Measurements from ENCODE around the gene GPR139. TPM values are rescaled to one million over a fixed set of nuclear protein-coding genes. Genes with fewer than 3 reads are reported as not detected.

GPR139 gene
- total RNA-seq, 3 donors from 2014 or later, result not detected

GRCh38 chr16:20089246-20089965, 15.7 kb upstream of the GPR139 start:
- no peak for DNase-seq
- ATAC-seq, result no peak
- intact Hi-C loops (cut with DNase I, micrococcal nuclease), result no loop called here
- H3K36me3 ChIP-seq (ENCODE audit: low read depth), result no peaks in the 10 kb centered on the region
- H3K9me3 ChIP-seq, result no peaks in the 10 kb centered on the region
- no peak overlapping the region for H3K4me3 ChIP-seq
- no peak for TF ChIP-seq CTCF (IDR thresholded peaks at IDR 0.05)
- no peaks in the 10 kb centered on the region for H3K4me1 ChIP-seq (ENCODE audit: low read depth)

GRCh38 chr16:20084624-20085226, 11.0 kb upstream of the GPR139 start:
- Histone ChIP-seq H3K36me3 (ENCODE audit: low read depth) (no peaks in the 10 kb centered on the region), H3K9me3 (no peaks in the 10 kb centered on the region), H3K4me3 (no peak overlapping the region), H3K4me1 (ENCODE audit: low read depth) (no peaks in the 10 kb centered on the region)
- no peak for TF ChIP-seq CTCF (IDR thresholded peaks at IDR 0.05)
- DNase-seq, result no peak
- ATAC-seq, result no peak
- intact Hi-C loops (cut with DNase I, micrococcal nuclease), result no loop called here

DNA sequence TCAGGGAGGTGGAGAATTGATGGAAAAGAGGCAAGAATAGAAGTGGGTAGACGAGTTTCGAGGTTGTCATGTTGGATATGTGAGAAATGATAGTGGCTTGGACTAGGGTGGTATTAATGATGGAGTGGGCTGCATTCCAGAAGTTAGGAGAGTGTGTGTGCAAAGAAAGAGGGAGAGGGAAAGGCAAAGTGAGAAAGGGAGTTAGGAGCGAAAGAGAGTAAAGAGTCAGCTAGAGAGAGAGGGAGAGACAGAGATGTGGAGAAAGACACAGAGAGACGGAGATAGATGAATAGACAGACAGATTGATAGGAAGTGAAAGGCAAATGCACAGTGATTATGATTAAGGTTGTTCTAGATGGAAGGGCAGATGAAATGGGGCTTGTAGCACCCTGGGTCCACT, 5.4 kb upstream of the GPR139 start:
- DNase-seq, result no peak

GRCh38 chr16:20075243-20075642, 1.6 kb upstream of the GPR139 start:
- H3K9me3 ChIP-seq, result no peaks in the 10 kb centered on the region
- TF ChIP-seq CTCF (IDR thresholded peaks at IDR 0.05), result no peak
- no peak for DNase-seq
- no peaks in the 10 kb centered on the region for H3K4me1 ChIP-seq (ENCODE audit: low read depth)
- H3K36me3 ChIP-seq (ENCODE audit: low read depth), result no peaks in the 10 kb centered on the region
- H3K4me3 ChIP-seq, result no peak overlapping the region
- ATAC-seq, result no peak
- intact Hi-C loops (cut with DNase I, micrococcal nuclease), result no loop called here

More for the DNA sequence above, 5.4 kb upstream of the GPR139 start:
- intact Hi-C loops (cut with DNase I, micrococcal nuclease), result no loop called here
- Histone ChIP-seq H3K9me3 (no peaks in the 10 kb centered on the region), H3K4me3 (no peak overlapping the region), H3K36me3 (ENCODE audit: low read depth) (no peaks in the 10 kb centered on the region), H3K4me1 (ENCODE audit: low read depth) (no peaks in the 10 kb centered on the region)
- no peak for TF ChIP-seq CTCF (IDR thresholded peaks at IDR 0.05)
- no peak for ATAC-seq

DNA sequence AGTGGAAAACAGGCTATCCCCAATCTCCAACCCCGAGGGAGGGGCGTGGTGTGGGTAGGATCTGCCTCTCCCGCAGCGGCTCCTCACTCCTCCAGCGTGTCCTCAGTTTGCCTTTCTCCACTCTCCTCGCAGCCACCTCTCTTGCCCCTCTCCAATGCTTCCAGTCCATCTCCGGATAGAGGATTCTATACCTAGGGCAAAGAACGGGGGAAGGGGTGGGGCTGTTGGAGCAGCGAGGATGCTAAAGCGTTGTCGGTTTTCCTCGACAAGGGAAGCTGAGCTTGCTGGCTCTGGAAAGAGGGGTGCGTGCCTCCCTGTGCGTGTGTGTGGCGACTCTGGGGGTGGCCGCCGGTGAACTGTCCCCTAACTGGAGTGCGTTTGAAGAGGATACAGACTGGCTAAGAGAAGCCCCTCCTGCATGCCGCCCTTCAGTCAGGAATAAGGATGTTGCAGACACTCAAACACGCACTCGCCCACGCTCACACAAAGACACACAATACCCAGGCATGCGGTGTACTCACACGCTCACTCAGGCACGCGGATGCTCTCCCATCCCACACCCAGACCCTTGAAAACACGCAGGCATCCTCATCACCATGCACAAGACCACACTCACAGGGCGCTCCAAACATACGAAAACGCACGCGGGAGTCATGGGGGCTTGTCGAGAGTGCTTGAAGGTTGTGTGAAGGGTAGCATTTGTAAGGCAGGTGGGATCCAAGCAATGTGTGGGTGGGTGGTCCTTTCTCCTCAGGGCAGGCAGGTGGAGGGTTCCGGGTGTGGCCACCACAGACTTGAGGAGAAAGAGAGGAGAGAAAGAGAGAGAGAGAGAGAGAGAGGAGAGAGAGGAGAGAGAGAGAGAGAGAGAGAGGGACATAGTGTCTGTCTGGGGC, 655 bp upstream of the GPR139 start:
- H3K4me1 ChIP-seq (ENCODE audit: low read depth), result no peaks in the 10 kb centered on the region
- no peak for ATAC-seq
- no peaks in the 10 kb centered on the region for H3K36me3 ChIP-seq (ENCODE audit: low read depth)
- DNase-seq, result no peak
- H3K4me3 ChIP-seq, result no peak overlapping the region
- no peaks in the 10 kb centered on the region for H3K9me3 ChIP-seq
- intact Hi-C loops (cut with DNase I, micrococcal nuclease), result no loop called here
- no peak for TF ChIP-seq CTCF (IDR thresholded peaks at IDR 0.05)
